CD4-positive, alpha-beta T cell treated with Interleukin-6 for 4 hours (primary cell): ENCODE results near the gene ZBTB5.
"Not testable (repeated sequence)": the region's sequence is repeated elsewhere in the genome, so short reads cannot be mapped to it uniquely, and the experiment has no call there.

Source experiments
- DNase-seq: peaks from one replicate; pipeline ENCODE4 v3.0.0-alpha.2; 2020; ENCODE audit warnings: mixed read lengths

The ZBTB5 gene

GRCh38 chr9:37399336-37399735, 65.9 kb downstream of the ZBTB5 start:
- DNase-seq, result no peak

GRCh38 chr9:37398464-37399025, 66.7 kb downstream of the ZBTB5 start:
- DNase-seq, result no peak

- DNase-seq, result not testable (repeated sequence)
These were observed 67.3 kb downstream of the ZBTB5 start for GRCh38 chr9:37397948-37398347.

- DNase-seq, result no peak
These were observed 69.6 kb downstream of the ZBTB5 start for GRCh38 chr9:37395663-37396062.

- DNase-seq, result no peak
These were observed 70.0 kb downstream of the ZBTB5 start for GRCh38 chr9:37395229-37395628.

GRCh38 chr9:37392272-37392671, 73.0 kb downstream of the ZBTB5 start:
- DNase-seq, result no peak

GRCh38 chr9:37390759-37391158, 74.5 kb downstream of the ZBTB5 start:
- peak; percentile 40 for DNase-seq
